GM21390 (cell line): Measurements from ENCODE around the gene IFNL4.
A peak's percentile ranks its signal among the peaks of the same experiment; 100 is the strongest.
"Not testable (repeated sequence)": the region's sequence is repeated elsewhere in the genome, so short reads cannot be mapped to it uniquely, and the experiment has no call there.

Source experiments
- ATAC-seq: cut with Tn5 transposase; IDR thresholded peaks from one replicate; pipeline ENCODE4 v1.9.1; 2021; ENCODE audit not compliant: unreplicated experiment

Gene IFNL4

GRCh38 chr19:39261704-39262103, 13.0 kb upstream of the IFNL4 start:
- no peak for ATAC-seq

GRCh38 chr19:39257227-39257626, 8.6 kb upstream of the IFNL4 start:
- ATAC-seq = no peak

- ATAC-seq = no peak
These were observed 6.1 kb upstream of the IFNL4 start for GRCh38 chr19:39254531-39255345.

GRCh38 chr19:39253374-39254149, 4.9 kb upstream of the IFNL4 start:
- no peak for ATAC-seq

- no peak for ATAC-seq
These were observed 3.8 kb upstream of the IFNL4 start for GRCh38 chr19:39252458-39252857.

GRCh38 chr19:39251846-39252245, 3.2 kb upstream of the IFNL4 start:
- no peak for ATAC-seq

- no peak for ATAC-seq
These were observed 2.4 kb upstream of the IFNL4 start for GRCh38 chr19:39251081-39251480.

- no peak for ATAC-seq
These were observed 673 bp downstream of the IFNL4 start for GRCh38 chr19:39247701-39248664.

GRCh38 chr19:39246951-39247669, 1.5 kb downstream of the IFNL4 start:
- ATAC-seq = no peak

GRCh38 chr19:39245166-39245565, 3.5 kb downstream of the IFNL4 start:
- ATAC-seq = not testable (repeated sequence)

- ATAC-seq = not testable (repeated sequence)
These were observed 4.1 kb downstream of the IFNL4 start, which contains the start of gene IFNL3 for GRCh38 chr19:39244410-39245100. Gene IFNL3 (minus strand): TSS chr19:39245006. CDS start chr19:39244967, 39 bp downstream.

GRCh38 chr19:39243741-39244140, 4.9 kb downstream of the IFNL4 start:
- ATAC-seq = not testable (repeated sequence)

GRCh38 chr19:39240421-39240820, 8.2 kb downstream of the IFNL4 start:
- no peak for ATAC-seq

GRCh38 chr19:39238944-39239343, 9.7 kb downstream of the IFNL4 start:
- ATAC-seq = no peak

- ATAC-seq = no peak
These were observed 10.4 kb downstream of the IFNL4 start for GRCh38 chr19:39238209-39238608.

- ATAC-seq = peak; percentile 49
These were observed 11.2 kb downstream of the IFNL4 start for GRCh38 chr19:39237200-39238184.

GRCh38 chr19:39236527-39236926, 12.1 kb downstream of the IFNL4 start:
- no peak for ATAC-seq

- ATAC-seq = no peak
These were observed 15.9 kb downstream of the IFNL4 start for GRCh38 chr19:39232708-39233107.
